Cardiac fibroblast (primary cell): ENCODE results near the gene UNC5A.

Source experiments
- DNase-seq, 2 donors: peaks; one replicate each; pipeline versions ENCODE4 v3.0.0 to v3.0.0-alpha.2; 2010; ENCODE audit warnings: low read depth in 2 of 2
- H3K4me3 ChIP-seq, 2 donors: replicated peaks in 1 of 2; 1 replicate in 1 of 2; 2 replicates in 1 of 2; pipeline ENCODE4 v1.5.1; 2011; ENCODE audit warnings: low read depth in 2 of 2, low read length in 2 of 2, mild to moderate bottlenecking in 2 of 2, moderate library complexity in 1 of 2
- TF ChIP-seq, protein P1 (sequence below): IDR thresholded peaks from one replicate; pipeline ENCODE4 v1.5.1; 2011; ENCODE audit warnings: low read depth, mild to moderate bottlenecking, low read length, inconsistent platforms

The UNC5A gene

DNA sequence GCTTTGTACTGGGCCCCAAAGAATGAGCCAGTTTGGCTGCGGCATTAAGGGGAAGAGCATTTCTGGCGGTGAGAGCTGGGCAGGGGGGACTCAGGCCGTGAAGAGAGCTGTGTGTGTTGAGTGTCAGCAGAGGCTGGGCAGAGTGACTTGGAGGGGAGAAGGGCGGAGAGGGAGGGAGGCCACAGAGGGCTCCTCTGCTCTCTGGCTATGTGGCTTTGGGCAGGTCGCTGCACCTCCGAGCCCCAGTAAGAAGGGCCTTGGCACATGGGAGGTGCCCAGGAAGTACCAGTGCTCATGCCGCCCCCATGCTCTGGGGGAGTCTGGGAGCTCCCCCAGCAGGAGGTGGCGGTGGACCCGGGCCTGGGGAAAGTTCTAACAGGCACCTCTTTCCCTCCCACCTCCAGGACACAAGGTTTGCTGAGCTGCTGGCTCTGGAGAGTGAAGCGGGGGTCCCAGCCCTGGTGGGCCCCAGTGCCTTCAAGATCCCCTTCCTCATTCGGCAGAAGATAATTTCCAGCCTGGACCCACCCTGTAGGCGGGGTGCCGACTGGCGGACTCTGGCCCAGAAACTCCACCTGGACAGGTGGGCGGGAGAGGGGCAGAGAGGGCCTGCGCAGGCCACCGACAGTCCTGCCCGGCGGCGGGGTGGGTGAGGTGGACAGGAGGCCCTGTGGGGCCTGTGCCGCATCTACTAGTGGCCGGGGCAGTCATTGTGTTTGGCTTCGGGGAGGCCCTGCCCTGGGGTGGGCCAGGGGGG is 68.7 kb downstream of the UNC5A start:
- TF ChIP-seq, protein P1, sequence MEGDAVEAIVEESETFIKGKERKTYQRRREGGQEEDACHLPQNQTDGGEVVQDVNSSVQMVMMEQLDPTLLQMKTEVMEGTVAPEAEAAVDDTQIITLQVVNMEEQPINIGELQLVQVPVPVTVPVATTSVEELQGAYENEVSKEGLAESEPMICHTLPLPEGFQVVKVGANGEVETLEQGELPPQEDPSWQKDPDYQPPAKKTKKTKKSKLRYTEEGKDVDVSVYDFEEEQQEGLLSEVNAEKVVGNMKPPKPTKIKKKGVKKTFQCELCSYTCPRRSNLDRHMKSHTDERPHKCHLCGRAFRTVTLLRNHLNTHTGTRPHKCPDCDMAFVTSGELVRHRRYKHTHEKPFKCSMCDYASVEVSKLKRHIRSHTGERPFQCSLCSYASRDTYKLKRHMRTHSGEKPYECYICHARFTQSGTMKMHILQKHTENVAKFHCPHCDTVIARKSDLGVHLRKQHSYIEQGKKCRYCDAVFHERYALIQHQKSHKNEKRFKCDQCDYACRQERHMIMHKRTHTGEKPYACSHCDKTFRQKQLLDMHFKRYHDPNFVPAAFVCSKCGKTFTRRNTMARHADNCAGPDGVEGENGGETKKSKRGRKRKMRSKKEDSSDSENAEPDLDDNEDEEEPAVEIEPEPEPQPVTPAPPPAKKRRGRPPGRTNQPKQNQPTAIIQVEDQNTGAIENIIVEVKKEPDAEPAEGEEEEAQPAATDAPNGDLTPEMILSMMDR = no peak
- no peak for DNase-seq
- no peak overlapping the region for H3K4me3 ChIP-seq

- no peak overlapping the region for H3K4me3 ChIP-seq
- DNase-seq = no peak
- TF ChIP-seq, protein P1 = no peak
Measured at GRCh38 chr5:176879663-176880361, 69.5 kb downstream of the UNC5A start.

GRCh38 chr5:176880366-176881020 is 70.1 kb downstream of the UNC5A start:
- DNase-seq = no peak
- TF ChIP-seq, protein P1 = no peak
- no peak overlapping the region for H3K4me3 ChIP-seq

DNA sequence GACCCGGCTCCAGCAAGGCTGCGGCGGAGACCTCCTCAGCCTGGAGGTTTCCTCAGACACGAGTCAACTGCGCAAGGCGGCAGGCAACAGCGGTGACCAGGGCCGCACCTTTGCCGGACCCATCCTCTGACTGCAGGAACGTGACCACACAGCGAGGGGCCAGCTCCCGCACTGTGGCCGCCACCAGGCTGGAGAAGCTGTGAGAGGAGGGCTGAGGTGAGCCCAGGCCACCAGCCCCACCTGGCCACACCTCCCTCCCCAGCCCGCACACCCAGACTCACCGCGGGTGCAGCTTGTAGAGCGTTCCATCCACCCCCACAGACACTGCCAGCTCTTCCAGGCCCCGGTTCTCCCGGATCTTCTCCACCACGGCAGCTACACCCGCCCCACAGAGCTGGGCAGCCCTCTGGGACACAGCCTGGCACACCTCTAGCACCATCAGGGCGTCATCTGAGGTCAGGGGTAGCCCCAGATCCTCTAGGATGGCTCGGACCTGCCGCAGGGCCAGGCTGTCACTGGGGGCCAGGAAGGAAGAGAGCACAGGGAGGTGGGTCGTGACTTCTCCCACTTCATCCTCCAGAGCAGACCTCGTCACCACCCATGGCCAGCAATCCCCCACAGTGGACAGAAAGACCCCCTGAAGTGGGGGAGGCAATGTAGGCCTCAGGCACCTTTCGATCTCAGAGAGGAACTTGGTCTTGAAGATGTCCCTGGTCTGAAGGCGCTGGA is 70.8 kb downstream of the UNC5A start:
- DNase-seq = no peak
- TF ChIP-seq, protein P1 = no peak
- no peak overlapping the region for H3K4me3 ChIP-seq

DNA sequence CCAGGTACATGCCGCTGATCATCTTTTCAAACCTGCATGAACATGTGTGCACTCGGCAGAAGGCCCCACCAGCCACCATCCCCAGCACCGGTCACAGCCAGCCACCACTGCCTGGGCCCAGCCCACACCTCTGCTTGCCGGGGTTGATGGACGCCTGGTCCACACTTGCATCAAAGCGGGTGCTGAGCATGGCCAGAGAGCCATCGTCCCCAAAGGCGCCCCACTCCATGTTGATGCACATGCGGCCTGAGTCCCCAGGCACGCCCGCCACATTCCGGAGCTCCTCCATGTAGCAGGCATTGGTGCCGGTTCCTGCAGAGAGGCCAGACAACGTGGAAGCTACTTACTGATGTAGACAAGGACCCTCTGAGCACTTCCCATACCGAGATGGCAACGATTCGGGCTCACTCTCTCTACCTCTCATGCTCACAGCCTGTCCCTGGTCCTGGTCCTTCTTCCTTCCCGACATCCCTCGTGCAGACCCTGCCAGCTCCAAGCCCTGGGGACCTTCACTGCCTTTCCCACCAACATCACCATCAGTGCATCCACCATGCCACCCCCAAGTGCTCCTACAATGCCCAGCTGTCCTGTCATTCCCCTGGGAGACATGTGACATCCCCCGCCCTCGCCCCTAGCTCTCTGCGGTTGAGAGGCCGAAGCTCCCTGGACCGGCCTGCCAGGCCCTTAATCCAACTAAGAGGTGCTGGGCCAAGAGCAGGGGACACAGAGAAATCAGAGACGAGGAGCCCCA is 71.6 kb downstream of the UNC5A start:
- H3K4me3 ChIP-seq = no peak overlapping the region
- no peak for DNase-seq
- TF ChIP-seq, protein P1 = no peak

- no peak overlapping the region for H3K4me3 ChIP-seq
- TF ChIP-seq, protein P1 = no peak
- peak; percentile 13 to 14 for DNase-seq
Measured at GRCh38 chr5:176882567-176882903, 72.2 kb downstream of the UNC5A start.
